Inflammatory macrophage (primary cell): ENCODE results near the gene EPHA8.
A peak's percentile ranks its signal among the peaks of the same experiment; 100 is the strongest.

ENCODE experiments used
- DNase-seq, 2 donors: peaks; one replicate each; pipeline ENCODE4 v3.0.0-alpha.2; 2020 to 2022
- total RNA-seq, 18 experiments: gene quantifications; one replicate each; lab custom pipeline; 2026; ENCODE audit warnings: mixed read lengths in 6 of 18, inconsistent platforms in 2 of 18; lab: John Stamatoyannopoulos, UW

EPHA8 gene
- 0 to 0.09 (median 0) reads per million in 18 experiments for total RNA-seq

- DNase-seq = no peak
These were observed at the start of gene EPHA8 for GRCh38 chr1:22562584-22563583. EPHA8 (plus strand) TSS chr1:22563489; CDS start chr1:22563636, 147 bp downstream.

- no peak for DNase-seq
These were observed 46.2 kb upstream of the EPHA8 start for GRCh38 chr1:22516906-22517571.

DNA sequence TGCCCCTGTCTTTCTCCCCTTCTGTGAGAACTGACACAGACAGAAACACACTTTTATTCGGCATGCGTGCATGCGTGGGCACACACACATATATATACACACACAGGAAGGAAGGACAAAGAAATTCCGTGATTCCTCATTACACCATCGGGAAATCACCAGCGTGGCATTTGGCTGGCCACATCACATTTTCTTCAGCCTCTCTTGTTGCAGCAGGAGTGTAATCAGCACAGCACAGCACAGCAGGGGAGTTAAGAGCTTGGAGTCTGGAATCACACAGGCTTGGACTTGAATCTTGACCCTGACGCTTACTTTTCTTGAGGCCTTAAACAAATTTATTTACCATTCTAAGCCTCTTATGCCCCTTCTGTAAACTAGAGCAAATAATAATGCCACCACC is 45.3 kb upstream of the EPHA8 start:
- DNase-seq = no peak

GRCh38 chr1:22518379-22518778 is 44.9 kb upstream of the EPHA8 start:
- DNase-seq = no peak

DNA sequence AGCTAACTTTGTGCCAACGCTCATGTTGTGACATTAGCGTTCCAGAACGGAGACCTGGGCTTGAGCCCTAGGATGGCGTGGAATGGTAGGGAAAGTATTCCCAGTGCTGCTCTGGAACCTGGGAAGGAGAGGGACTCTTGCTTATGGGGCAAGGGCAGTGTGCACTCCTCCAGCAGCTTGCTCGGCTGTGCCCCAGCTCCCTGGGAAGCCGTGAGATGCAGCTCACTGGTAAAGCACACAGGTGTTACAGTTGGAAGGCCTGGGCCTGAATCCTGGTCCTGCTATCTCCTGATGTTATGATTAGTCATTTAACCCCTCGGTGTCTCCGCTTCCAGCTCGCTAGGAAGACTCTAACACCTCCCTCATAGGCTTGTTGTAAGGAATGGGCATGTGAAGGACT is 42.4 kb upstream of the EPHA8 start:
- DNase-seq = no peak

GRCh38 chr1:22521692-22522091 is 41.6 kb upstream of the EPHA8 start:
- DNase-seq = no peak

DNA sequence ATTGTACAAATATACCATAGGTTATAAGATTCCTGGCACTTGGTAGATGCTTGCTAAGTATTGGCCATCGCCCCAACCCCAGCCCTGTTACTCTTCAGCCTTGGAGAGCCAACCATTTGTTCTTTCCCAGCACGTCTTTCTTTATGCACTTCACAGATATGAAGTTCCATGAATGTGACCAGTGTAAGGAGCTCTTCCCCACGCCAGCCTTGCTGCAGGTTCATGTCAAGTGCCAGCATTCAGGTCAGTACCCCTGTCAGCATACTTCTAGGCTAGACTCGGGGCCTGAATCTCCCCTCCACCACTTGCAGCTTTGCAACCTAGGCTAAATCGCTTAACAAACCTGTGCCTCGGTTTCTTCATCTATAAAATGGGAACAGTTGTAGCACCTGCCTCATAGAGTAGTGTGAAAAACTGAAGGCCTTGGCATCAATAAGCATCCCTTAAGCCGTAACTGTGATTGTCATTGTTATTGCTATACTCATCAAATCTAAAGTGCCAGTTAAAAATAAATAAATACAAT is 41.0 kb upstream of the EPHA8 start:
- no peak for DNase-seq

DNA sequence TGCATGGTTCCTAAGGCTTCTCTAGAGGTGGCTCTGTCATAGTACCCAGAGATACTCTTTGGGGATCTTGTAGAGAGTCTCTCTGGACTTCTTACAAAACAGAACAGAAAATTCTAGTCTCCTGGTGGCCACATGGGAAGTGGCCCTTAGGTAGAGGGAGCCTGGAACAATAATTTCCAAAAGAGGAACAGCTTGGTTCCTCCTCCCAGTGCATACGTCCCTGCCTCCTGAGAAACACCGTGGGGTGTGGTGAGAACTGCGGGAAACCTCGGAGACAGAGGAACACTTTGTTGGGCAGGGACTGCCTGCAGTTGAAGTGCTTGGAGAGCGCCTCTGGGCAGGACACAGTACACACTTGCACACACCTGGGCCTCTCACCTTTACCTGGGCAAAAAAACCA is 38.8 kb upstream of the EPHA8 start:
- DNase-seq = peak; percentile 25 to 48

GRCh38 chr1:22525211-22525610 is 38.1 kb upstream of the EPHA8 start:
- no peak for DNase-seq

DNA sequence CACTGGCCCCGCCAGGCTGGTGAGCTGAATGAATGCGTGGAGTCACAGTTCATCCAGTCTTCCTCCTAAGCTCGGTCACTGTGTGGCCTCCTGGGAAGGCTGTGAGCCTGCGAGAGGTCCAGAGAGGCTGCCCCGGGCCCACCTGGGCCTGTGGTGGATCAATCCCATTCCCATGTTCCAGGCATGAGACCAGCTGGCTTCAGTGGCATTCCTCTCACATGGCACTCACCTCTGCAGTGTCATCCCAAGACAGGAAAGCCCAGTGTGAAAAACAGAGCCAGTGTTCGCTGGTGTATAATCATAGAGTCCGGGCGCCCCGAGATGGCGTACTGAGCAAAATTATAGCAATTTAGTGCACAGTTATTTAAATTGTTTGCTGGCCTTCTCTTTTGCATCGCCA is 37.6 kb upstream of the EPHA8 start:
- no peak for DNase-seq

GRCh38 chr1:22526098-22526497 is 37.2 kb upstream of the EPHA8 start:
- no peak for DNase-seq

DNA sequence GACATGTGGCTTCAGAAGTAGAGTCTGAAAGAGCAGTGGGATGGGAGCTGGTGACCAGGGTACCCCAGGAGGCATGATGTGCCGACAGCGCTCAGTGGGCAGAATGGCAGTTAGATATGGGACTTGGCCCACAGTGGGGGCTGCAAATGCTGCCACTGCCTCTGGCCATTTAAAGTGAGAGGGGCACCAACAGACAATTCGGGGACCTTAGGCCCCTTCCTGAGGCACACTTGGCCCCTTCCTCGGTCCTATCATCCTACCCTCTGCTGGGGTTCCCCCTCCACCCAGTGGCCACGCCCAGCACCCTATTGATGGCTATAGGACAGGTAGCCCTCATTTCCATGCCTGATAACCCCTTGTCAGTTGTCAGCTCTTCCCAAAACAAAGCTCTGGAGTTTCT is 36.6 kb upstream of the EPHA8 start:
- DNase-seq = no peak

GRCh38 chr1:22527122-22527521 is 36.2 kb upstream of the EPHA8 start:
- no peak for DNase-seq

GRCh38 chr1:22527555-22528296 is 35.6 kb upstream of the EPHA8 start:
- DNase-seq = peak in 1 of 2 donors; percentile 13

DNA sequence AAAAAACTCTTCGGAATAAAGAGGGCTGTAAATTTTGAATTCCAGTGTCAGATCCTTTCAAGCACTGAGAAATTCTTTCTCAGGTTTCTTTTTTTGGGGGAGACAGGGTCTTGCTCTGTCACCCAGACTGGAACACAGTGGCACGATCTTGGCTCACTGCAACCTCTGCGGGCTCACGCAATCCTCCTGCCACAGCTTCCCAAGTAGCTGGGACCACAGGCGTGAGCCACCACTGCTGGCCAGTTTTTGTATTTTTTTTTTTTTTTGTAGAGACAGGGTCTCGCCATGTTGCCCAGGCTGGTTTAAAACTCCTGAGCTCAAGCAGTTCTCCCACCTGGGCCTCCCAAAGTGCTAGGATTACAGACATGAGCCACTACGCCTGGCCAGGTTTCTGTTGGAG is 34.8 kb upstream of the EPHA8 start:
- DNase-seq = no peak

DNA sequence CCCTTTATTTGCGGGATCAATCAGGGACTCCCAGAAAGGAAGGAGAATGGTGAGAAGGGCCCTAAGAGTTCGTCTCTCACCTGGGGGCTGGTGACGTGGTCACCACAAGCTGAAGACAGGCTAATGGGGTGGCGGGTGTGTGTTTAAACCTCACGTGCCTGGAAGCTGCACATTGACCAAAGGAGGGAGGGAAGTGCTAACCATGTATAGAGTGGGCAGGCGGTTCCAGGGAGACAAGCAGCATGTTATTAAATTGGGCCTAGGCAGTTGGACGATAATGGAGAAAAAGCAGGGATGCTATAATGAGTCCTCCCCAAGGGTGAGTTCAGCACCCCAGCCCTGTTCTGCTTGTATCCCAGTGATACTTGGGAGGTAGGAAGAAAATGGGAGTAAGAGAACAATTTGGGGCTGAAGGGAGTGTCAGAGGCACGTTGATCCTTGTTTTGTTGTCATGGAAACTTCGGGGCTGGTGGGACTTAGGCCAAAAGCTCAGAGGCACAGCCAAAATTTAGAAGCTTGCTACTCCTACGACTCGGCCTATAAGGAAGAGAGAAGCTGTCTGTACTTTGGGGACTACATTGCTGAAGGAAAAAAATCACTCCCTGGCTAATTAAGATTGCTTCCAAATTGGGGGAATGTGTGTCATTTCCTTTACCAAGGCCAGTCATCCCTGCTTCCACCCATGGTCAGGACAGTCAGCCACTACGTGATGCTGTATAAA is 33.2 kb upstream of the EPHA8 start:
- DNase-seq = no peak

DNA sequence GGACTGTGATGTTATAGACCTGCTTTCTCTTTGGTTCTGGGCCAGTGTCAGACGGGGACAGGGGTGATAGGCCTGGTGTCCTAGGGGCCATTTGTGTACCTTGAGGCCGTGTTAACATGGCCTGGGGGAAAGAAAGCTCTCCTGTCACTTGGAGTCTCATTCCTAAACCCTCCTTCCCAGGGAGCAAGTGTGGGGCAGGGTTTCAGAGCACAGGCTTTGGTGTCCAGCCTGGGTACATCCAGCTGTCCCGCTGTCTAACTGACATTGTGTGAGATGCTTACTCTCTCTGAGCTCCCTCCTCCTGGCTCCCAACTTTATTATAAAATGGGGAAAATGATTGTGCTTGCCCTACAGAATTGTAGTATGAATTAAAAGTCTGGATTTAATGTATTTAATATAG is 32.6 kb upstream of the EPHA8 start:
- no peak for DNase-seq

DNA sequence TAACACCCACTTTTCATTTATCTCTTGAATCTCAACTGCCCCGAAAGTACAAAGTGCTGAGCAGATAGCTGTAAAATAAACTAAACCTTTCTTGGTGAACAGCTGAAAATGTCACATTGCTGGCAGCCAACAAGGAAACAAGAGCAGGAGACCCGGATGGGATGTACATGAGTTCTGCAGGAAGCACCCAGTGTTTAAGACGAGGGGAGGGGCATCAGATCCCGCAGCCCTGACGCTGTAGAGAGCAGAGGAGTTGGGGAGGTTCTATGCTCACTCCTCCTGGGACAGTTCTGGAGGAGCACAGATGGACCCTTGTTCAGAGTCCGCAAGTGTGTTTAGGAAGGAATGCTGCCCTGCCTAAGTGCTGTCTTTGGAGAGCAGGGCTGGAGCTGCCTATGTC is 32.0 kb upstream of the EPHA8 start:
- no peak for DNase-seq

- no peak for DNase-seq
These were observed 29.9 kb upstream of the EPHA8 start for GRCh38 chr1:22533244-22533895.

GRCh38 chr1:22534951-22535350 is 28.3 kb upstream of the EPHA8 start:
- DNase-seq = no peak

GRCh38 chr1:22535399-22535798 is 27.9 kb upstream of the EPHA8 start:
- no peak for DNase-seq

- no peak for DNase-seq
These were observed 26.8 kb upstream of the EPHA8 start for GRCh38 chr1:22536506-22536905.
